Tibial nerve (tissue), 4 donors: ENCODE data around the gene RCCD1. TPM values are rescaled to one million over a fixed set of nuclear protein-coding genes. Genes with fewer than 3 reads are reported as not detected.

Experiments
- DNase-seq, 2 donors: peaks; one replicate each; pipeline ENCODE4 v3.0.0-alpha.2; 2019; ENCODE audit warnings: low spot score in 2 of 2
- H3K27ac ChIP-seq, 4 donors: fragments of 200-600 bp; sonication (generic) in 3 of 4; one replicate each; pipeline ENCODE4 v1.5.1; 2017 to 2019; ENCODE audit warnings: mild to moderate bottlenecking in 1 of 4
- H3K27me3 ChIP-seq, 2 donors: fragments of 200-600 bp; sonication (generic) in 1 of 2; one replicate each; pipeline versions ENCODE4 v1.5.1 to v1.6.0; 2017 to 2019
- H3K36me3 ChIP-seq, 3 donors: fragments of 200-600 bp; sonication (generic); one replicate each; pipeline ENCODE4 v1.5.1; 2018 to 2019
- H3K4me1 ChIP-seq, 4 donors: fragments of 200-600 bp; sonication (generic) in 3 of 4; one replicate each; pipeline ENCODE4 v1.5.1; 2017 to 2019
- H3K4me3 ChIP-seq, 4 donors: fragments of 200-600 bp; sonication (generic) in 3 of 4; one replicate each; pipeline ENCODE4 v1.5.1; 2017 to 2019; ENCODE audit warnings: mild to moderate bottlenecking in 1 of 4, moderate library complexity in 1 of 4
- H3K9me3 ChIP-seq, 4 donors: fragments of 200-600 bp; sonication (generic) in 3 of 4; one replicate each; pipeline ENCODE4 v1.5.1; 2017 to 2019
- EP300 ChIP-seq, 2 donors: sonication (generic); formaldehyde crosslinking; IDR thresholded peaks; one replicate each; pipeline ENCODE4 v1.6.1; 2017; ENCODE audit warnings: antibody characterized with exemption in 2 of 2, mild to moderate bottlenecking in 1 of 2
- POLR2A ChIP-seq, 2 donors: fragments of 450-650 bp; IDR thresholded peaks; one replicate each; pipeline ENCODE4 v1.6.1; 2017; ENCODE audit warnings: antibody characterized with exemption in 2 of 2, mild to moderate bottlenecking in 2 of 2, moderate library complexity in 2 of 2
- WGBS, 2 donors: methylation state at CpG; one replicate each; pipeline ENCODE4 v1.1.5; 2018; 5-methylcytosine and 5-hydroxymethylcytosine counted together
- total RNA-seq, 4 donors: library from RNA; depleted of rRNA; stranded (reverse); fragments of >200 nt; gene quantifications; one replicate each; pipeline ENCODE4 v1.1.0, GENCODE V29; 2016
- TF ChIP-seq, protein P1 (sequence below), 5 experiments: fragments of 200-600 bp in 3 of 5; fragments of 450-650 bp in 2 of 5; sonication (generic) in 3 of 5; IDR thresholded peaks; one replicate each; pipeline ENCODE4 v1.5.1; 2016 to 2019; ENCODE audit warnings: antibody characterized with exemption in 5 of 5, mild to moderate bottlenecking in 3 of 5, moderate library complexity in 2 of 5

The RCCD1 gene
- total RNA-seq, 4 donors from 2014 or later, result 8.7 to 15.9 (median 12.5) TPM

DNA sequence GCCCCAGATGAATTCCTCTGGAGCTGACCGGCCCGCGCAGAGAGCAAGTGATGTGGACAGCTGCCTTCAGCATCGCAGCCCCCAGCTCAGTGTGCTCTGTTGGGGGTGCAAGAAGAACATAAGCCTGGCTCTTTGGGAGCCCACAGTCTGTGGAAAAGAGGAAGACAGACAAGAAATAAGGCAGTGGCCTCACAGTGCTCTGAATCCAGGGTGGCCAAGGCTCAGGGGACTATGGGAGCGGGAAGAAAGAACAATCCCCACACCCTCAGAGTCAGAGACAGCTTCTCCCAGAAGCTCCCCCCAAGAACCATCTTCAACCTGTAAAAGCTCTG lies 22.1 kb upstream of the RCCD1 start:
- TF ChIP-seq POLR2A (IDR thresholded peaks at IDR 0.05) (no peak), EP300 (IDR thresholded peaks at IDR 0.05) (no peak)
- TF ChIP-seq, protein P1, sequence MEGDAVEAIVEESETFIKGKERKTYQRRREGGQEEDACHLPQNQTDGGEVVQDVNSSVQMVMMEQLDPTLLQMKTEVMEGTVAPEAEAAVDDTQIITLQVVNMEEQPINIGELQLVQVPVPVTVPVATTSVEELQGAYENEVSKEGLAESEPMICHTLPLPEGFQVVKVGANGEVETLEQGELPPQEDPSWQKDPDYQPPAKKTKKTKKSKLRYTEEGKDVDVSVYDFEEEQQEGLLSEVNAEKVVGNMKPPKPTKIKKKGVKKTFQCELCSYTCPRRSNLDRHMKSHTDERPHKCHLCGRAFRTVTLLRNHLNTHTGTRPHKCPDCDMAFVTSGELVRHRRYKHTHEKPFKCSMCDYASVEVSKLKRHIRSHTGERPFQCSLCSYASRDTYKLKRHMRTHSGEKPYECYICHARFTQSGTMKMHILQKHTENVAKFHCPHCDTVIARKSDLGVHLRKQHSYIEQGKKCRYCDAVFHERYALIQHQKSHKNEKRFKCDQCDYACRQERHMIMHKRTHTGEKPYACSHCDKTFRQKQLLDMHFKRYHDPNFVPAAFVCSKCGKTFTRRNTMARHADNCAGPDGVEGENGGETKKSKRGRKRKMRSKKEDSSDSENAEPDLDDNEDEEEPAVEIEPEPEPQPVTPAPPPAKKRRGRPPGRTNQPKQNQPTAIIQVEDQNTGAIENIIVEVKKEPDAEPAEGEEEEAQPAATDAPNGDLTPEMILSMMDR (IDR thresholded peaks at IDR 0.05), result no peak
- no peaks in the 10 kb centered on the region for H3K9me3 ChIP-seq
- H3K4me3 ChIP-seq, result peak overlapping the region in 3 of 4 donors; percentile 63 to 73 (median 69)
- no peak for DNase-seq
- H3K4me1 ChIP-seq, result peaks cover 0 to 68% (median 38%) of the 10 kb centered on the region in 4 donors
- H3K27me3 ChIP-seq, result no peaks in the 10 kb centered on the region
- H3K27ac ChIP-seq, result peak overlapping the region; percentile 63 to 95 (median 93)
- WGBS, 2 donors, result 20 to 21% methylated on average over 4 to 5 of the region's 5 CpGs
- no peaks in the 10 kb centered on the region for H3K36me3 ChIP-seq

DNA sequence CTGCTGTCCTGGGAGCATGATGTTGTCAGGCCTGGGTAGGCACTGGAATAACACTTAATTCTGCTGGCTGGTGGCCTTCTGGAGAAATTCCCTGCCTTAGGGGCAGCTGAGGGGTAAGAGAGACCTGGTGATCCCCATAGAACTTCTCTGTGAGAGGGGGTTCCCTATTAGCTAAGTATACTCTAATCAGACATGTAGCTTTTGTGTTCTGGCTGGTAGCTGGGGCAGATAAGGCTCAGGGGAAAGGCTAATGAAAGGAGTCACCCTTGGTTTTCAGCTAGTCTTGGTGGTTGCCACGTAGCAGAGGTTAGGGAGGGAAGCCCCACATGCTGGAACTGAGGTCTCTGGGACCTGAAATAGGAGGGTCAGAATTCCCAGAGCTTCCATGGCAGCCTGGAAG lies 21.4 kb upstream of the RCCD1 start:
- DNase-seq, result no peak
- peaks cover 0 to 68% (median 38%) of the 10 kb centered on the region in 4 donors for H3K4me1 ChIP-seq
- no peak overlapping the region for H3K4me3 ChIP-seq
- H3K27ac ChIP-seq, result peak overlapping the region in 2 of 4 donors; percentile 94 to 95
- 72 to 85% methylated on average over 1 of the region's 1 CpG for WGBS, 2 donors
- peaks cover 0 to 5% (median 0%) of the 10 kb centered on the region in 3 donors for H3K36me3 ChIP-seq
- no peak for TF ChIP-seq EP300 (IDR thresholded peaks at IDR 0.05)
- TF ChIP-seq, protein P1 (IDR thresholded peaks at IDR 0.05), result no peak
- no peaks in the 10 kb centered on the region for H3K9me3 ChIP-seq
- H3K27me3 ChIP-seq, result no peaks in the 10 kb centered on the region

DNA sequence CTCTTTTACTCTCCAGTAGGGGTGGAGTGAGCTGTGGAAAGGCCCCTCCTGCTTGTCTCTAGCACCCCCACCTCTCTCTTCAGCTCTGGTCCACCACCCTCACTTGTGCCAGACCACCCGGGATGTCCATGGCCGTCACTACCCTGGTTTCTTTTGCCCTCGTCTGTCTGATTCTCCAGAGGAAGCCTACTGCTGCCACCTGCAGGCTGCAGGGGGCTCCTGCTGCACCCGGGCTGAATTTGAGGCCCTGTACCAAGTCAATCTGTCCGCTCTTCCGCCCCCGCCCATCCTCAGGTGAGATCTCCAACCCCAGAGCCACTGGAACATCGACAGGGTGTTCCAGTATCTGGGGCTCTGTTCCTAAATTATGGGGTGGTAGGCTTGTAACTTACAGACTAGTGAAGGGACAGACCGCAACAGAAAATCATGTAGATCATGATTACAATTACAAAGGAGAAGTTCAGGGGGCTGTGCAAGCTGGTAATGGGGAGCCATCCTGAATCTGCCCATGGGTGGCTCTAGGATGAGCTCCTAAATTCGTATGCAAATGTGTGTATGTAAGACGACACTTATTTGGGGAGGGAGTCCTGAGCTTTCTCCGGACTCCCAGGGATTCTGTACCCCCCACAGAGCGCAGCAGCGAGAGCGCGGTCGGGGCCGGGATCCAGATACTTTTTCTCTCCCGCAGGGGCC lies 20.3 kb upstream of the RCCD1 start:
- Histone ChIP-seq H3K27ac (peak overlapping the region; percentile 83 to 95 (median 90)), H3K4me1 (peaks cover 0 to 64% (median 35%) of the 10 kb centered on the region in 4 donors), H3K4me3 (peak overlapping the region; percentile 59 to 81 (median 80)), H3K9me3 (no peaks in the 10 kb centered on the region), H3K36me3 (peaks cover 0 to 16% (median 0%) of the 10 kb centered on the region in 3 donors), H3K27me3 (no peaks in the 10 kb centered on the region)
- WGBS, 2 donors, result 1 to 2% methylated on average over 13 to 19 of the region's 19 CpGs
- TF ChIP-seq, protein P1 (IDR thresholded peaks at IDR 0.05), result peak; percentile 82 to 96 (median 87)
- TF ChIP-seq EP300 (IDR thresholded peaks at IDR 0.05), result peak in 1 of 2 donors; percentile 4
- TF ChIP-seq POLR2A (IDR thresholded peaks at IDR 0.05), result no peak
- DNase-seq, result peak; percentile 72 to 80

DNA sequence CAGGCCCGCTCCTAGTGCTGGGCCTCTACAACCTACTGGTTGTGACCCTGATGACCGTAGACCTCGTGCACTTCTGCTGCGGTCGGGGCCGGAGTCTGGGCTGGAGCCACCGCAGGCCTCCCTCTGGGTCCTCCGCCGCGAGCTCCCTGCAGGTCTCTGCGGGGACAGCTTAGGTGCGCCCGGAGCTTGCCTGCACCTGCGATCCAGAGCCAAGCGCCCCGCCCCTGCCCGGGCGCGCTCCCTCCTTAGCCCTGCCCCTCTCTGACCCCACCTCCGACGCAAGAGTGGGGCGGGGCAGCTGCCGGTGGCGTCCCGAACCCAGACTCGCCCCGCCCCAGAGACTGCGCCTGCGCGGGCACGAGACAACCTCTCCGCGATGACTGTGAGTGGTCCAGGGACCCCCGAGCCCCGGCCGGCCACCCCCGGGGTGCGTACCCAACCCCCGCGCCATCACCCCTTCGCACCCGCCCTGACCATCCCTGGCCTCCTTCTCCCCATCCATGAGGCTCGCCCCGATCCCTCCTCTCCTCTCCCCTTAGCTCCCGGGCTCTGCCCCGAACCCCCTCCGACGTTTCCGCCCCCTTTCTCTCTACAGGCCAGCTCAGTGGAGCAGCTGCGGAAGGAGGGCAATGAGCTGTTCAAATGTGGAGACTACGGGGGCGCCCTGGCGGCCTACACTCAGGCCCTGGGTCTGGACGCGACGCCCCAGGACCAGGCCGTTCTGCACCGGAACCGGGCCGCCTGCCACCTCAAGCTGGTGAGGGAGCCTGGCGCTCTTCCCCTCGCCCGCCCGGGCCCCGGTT lies 19.5 kb upstream of the RCCD1 start, which contains the start of gene UNC45A:
Gene UNC45A, plus strand, starts transcription at position 337 of the 803 bp plus-strand sequence. Its CDS starts 40 bp downstream, at position 377.
- H3K4me1 ChIP-seq, result peaks cover 0 to 62% (median 33%) of the 10 kb centered on the region in 4 donors
- no peaks in the 10 kb centered on the region for H3K27me3 ChIP-seq
- TF ChIP-seq, protein P1 (IDR thresholded peaks at IDR 0.05), result no peak
- peak; percentile 14 to 79 for TF ChIP-seq POLR2A (IDR thresholded peaks at IDR 0.05)
- TF ChIP-seq EP300 (IDR thresholded peaks at IDR 0.05), result peak; percentile 47 to 85
- 1% methylated on average over 34 to 50 of the region's 65 CpGs for WGBS, 2 donors
- peak; percentile 85 to 89 for DNase-seq
- H3K27ac ChIP-seq, result peak within 1 kb of the TSS; percentile 83 to 95 (median 90)
- no peaks in the 10 kb centered on the region for H3K9me3 ChIP-seq
- H3K36me3 ChIP-seq, result peaks cover 0 to 24% (median 7%) of the 10 kb centered on the region in 3 donors
- peak within 1 kb of the TSS; percentile 59 to 81 (median 80) for H3K4me3 ChIP-seq
